WTC11 (cell line): Measurements from ENCODE around the gene GALT. TPM values are rescaled to one million over a fixed set of nuclear protein-coding genes. Genes with fewer than 3 reads are reported as not detected.

Source experiments
- ATAC-seq: fragments of 200-7000 bp; cut with Tn5 transposase; 2 replicates; pipeline ENCODE4 v1.10.0; 2021; ENCODE audit warnings: mild to moderate bottlenecking, moderate library complexity
- CTCF ChIA-PET: fragments of 300-600 bp; sonication (Branson Sonifier 250); formaldehyde crosslinking; loops from one replicate; lab custom pipeline; 2021; ENCODE audit warnings: antibody characterized with exemption; lab: Charles Lee
- POLR2A ChIA-PET: fragments of 350-600 bp; sonication (Branson Sonifier 250); formaldehyde crosslinking; loops from one replicate; lab custom pipeline; 2021; ENCODE audit warnings: antibody characterized with exemption; lab: Charles Lee
- DNase-seq: peaks from one replicate; pipeline ENCODE4 v3.0.0; 2021; ENCODE audit warnings: low spot score
- H3K27ac Mint-ChIP-seq: 2 replicates; pipeline ENCODE4 v1.8.0; 2021; ENCODE audit warnings: mixed read lengths
- H3K27me3 Mint-ChIP-seq: 2 replicates; pipeline ENCODE4 v1.8.0; 2021; ENCODE audit warnings: low read depth, mild to moderate bottlenecking, moderate library complexity, mixed read lengths
- H3K36me3 Mint-ChIP-seq: 2 replicates; pipeline ENCODE4 v1.8.0; 2021; ENCODE audit warnings: mixed read lengths
- H3K4me1 Mint-ChIP-seq: 2 replicates; pipeline ENCODE4 v1.8.0; 2022; ENCODE audit warnings: mixed read lengths
- H3K4me3 Mint-ChIP-seq: 2 replicates; pipeline ENCODE4 v1.8.0; 2021; ENCODE audit warnings: mild to moderate bottlenecking, moderate library complexity, mixed read lengths
- H3K9me3 Mint-ChIP-seq: 2 replicates; pipeline ENCODE4 v1.8.0; 2021; ENCODE audit warnings: mixed read lengths
- AR ChIP-seq: fragments of 250-450 bp; sonication (Bioruptor Pico); IDR thresholded peaks from 2 replicates; pipeline ENCODE4 v1.9.0; 2021; ENCODE audit warnings: mild to moderate bottlenecking
- ATF6 ChIP-seq: sonication (generic); formaldehyde crosslinking; IDR thresholded peaks from 2 replicates; pipeline ENCODE4 v1.8.1; 2023; ENCODE audit warnings: mild to moderate bottlenecking, missing genetic modification reagents
- CBFB ChIP-seq: sonication (generic); formaldehyde crosslinking; IDR thresholded peaks from 2 replicates; pipeline ENCODE4 v1.8.1; 2022; ENCODE audit warnings: mild to moderate bottlenecking, low read depth, missing genetic modification reagents
- CREB1 ChIP-seq: sonication (generic); formaldehyde crosslinking; IDR thresholded peaks from 2 replicates; pipeline ENCODE4 v1.8.0; 2023; ENCODE audit warnings: mild to moderate bottlenecking, missing genetic modification reagents
- CTCF ChIP-seq: fragments of 200-600 bp; IDR thresholded peaks from 2 replicates; pipeline ENCODE4 v1.8.0; 2022; ENCODE audit warnings: antibody characterized with exemption
- ELF4 ChIP-seq: sonication (generic); formaldehyde crosslinking; IDR thresholded peaks from 2 replicates; pipeline ENCODE4 v1.8.1; 2022; ENCODE audit warnings: low read depth, mild to moderate bottlenecking, moderate library complexity, missing genetic modification reagents
- ESRRA ChIP-seq: sonication (generic); formaldehyde crosslinking; IDR thresholded peaks from 2 replicates; pipeline ENCODE4 v1.8.1; 2022; ENCODE audit warnings: mild to moderate bottlenecking, missing genetic modification reagents, borderline replicate concordance
- HMGXB4 ChIP-seq: sonication (generic); formaldehyde crosslinking; IDR thresholded peaks from 2 replicates; pipeline ENCODE4 v1.8.1; 2023; ENCODE audit warnings: mild to moderate bottlenecking, moderate library complexity, missing genetic modification reagents
- MYBL2 ChIP-seq: sonication (generic); formaldehyde crosslinking; IDR thresholded peaks from 2 replicates; pipeline ENCODE4 v1.8.1; 2023; ENCODE audit warnings: mild to moderate bottlenecking, moderate library complexity, missing genetic modification reagents
- NR1H2 ChIP-seq: sonication (generic); formaldehyde crosslinking; IDR thresholded peaks from 2 replicates; pipeline ENCODE4 v1.9.0; 2021; ENCODE audit warnings: mild to moderate bottlenecking, moderate library complexity, missing genetic modification reagents
- NR2C2 ChIP-seq: sonication (generic); formaldehyde crosslinking; IDR thresholded peaks from 2 replicates; pipeline ENCODE4 v1.8.0; 2022; ENCODE audit warnings: mild to moderate bottlenecking, missing genetic modification reagents
- NR3C1 ChIP-seq: sonication (generic); formaldehyde crosslinking; conservative IDR thresholded peaks from 2 replicates; pipeline ENCODE4 v1.8.1; 2023; ENCODE audit warnings: low read depth, mild to moderate bottlenecking, missing genetic modification reagents
- STAT6 ChIP-seq: sonication (generic); formaldehyde crosslinking; conservative IDR thresholded peaks from 2 replicates; pipeline ENCODE4 v1.8.1; 2023; ENCODE audit warnings: mild to moderate bottlenecking, low read depth, missing genetic modification reagents, moderate library complexity
- TEAD1 ChIP-seq: sonication (generic); formaldehyde crosslinking; IDR thresholded peaks from 2 replicates; pipeline ENCODE4 v1.8.0; 2022; ENCODE audit warnings: mild to moderate bottlenecking, missing genetic modification reagents
- ZNF232 ChIP-seq: sonication (generic); formaldehyde crosslinking; IDR thresholded peaks from 2 replicates; pipeline ENCODE4 v1.8.0; 2022; ENCODE audit warnings: mild to moderate bottlenecking, missing genetic modification reagents
- ZNF396 ChIP-seq: fragments of 250-450 bp; sonication (Bioruptor Pico); IDR thresholded peaks from 2 replicates; pipeline ENCODE4 v1.8.0; 2021; ENCODE audit warnings: mild to moderate bottlenecking, moderate library complexity, borderline replicate concordance
- ZNF512 ChIP-seq: sonication (generic); formaldehyde crosslinking; IDR thresholded peaks from 2 replicates; pipeline ENCODE4 v1.8.1; 2022; ENCODE audit warnings: missing genetic modification reagents, borderline replicate concordance
- total RNA-seq: library from RNA; stranded (reverse); gene quantifications from 3 replicates; pipeline ENCODE4 v1.2.3, GENCODE V29; 2021
- TF ChIP-seq, protein P1 (sequence below): sonication (generic); formaldehyde crosslinking; IDR thresholded peaks from 2 replicates; pipeline ENCODE4 v1.8.1; 2023; ENCODE audit warnings: mild to moderate bottlenecking, missing genetic modification reagents
- TF ChIP-seq, protein P2 (sequence below): fragments of 250-450 bp; sonication (Bioruptor Pico); IDR thresholded peaks from 2 replicates; pipeline ENCODE4 v2.1.2; 2022; ENCODE audit warnings: mild to moderate bottlenecking, moderate library complexity

Gene GALT
- total RNA-seq, 1 experiment from 2014 or later, result 39.7 TPM

DNA sequence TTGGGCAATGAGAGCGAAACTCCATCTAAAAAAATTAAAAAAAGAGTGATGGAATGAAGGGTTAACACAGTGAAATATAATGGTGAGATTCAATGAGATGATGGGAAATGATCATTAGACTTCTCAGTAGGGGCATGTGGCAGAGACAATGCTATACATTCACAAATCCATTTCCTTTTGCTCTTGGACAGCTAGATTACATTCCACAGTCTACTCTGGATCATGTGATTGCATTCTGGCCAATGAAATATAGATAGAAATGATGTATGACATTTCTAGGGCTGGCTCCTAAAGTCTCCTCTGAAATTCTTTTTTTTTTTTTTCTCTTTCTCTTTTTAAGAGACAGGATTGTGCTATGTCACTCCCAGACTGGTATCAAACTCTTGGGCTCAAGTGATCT, 3.8 kb upstream of the GALT start:
- Mint-ChIP-seq H3K36me3 (no peaks in the 10 kb centered on the region), H3K9me3 (no peaks in the 10 kb centered on the region), H3K4me1 (peaks cover 40% of the 10 kb centered on the region), H3K4me3 (no peak overlapping the region), H3K27me3 (no peaks in the 10 kb centered on the region), H3K27ac (no peak overlapping the region)
- no peak for ATAC-seq
- TF ChIP-seq ESRRA (CRISPR knock-in tag) (no peak), ZNF512 (no peak), CBFB (CRISPR knock-in tag) (no peak), ZNF396 (CRISPR knock-in tag) (no peak), ATF6 (no peak), MYBL2 (CRISPR knock-in tag) (no peak), ELF4 (CRISPR knock-in tag) (no peak), ZNF232 (no peak), AR (CRISPR knock-in tag) (no peak), CTCF (no peak), NR2C2 (CRISPR knock-in tag) (no peak), CREB1 (CRISPR knock-in tag) (no peak), STAT6 (no peak), NR3C1 (no peak), NR1H2 (CRISPR knock-in tag) (no peak), HMGXB4 (no peak), TEAD1 (CRISPR knock-in tag) (no peak)
- TF ChIP-seq, protein P1, sequence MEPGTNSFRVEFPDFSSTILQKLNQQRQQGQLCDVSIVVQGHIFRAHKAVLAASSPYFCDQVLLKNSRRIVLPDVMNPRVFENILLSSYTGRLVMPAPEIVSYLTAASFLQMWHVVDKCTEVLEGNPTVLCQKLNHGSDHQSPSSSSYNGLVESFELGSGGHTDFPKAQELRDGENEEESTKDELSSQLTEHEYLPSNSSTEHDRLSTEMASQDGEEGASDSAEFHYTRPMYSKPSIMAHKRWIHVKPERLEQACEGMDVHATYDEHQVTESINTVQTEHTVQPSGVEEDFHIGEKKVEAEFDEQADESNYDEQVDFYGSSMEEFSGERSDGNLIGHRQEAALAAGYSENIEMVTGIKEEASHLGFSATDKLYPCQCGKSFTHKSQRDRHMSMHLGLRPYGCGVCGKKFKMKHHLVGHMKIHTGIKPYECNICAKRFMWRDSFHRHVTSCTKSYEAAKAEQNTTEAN (CRISPR knock-in tag), result no peak
- TF ChIP-seq, protein P2, sequence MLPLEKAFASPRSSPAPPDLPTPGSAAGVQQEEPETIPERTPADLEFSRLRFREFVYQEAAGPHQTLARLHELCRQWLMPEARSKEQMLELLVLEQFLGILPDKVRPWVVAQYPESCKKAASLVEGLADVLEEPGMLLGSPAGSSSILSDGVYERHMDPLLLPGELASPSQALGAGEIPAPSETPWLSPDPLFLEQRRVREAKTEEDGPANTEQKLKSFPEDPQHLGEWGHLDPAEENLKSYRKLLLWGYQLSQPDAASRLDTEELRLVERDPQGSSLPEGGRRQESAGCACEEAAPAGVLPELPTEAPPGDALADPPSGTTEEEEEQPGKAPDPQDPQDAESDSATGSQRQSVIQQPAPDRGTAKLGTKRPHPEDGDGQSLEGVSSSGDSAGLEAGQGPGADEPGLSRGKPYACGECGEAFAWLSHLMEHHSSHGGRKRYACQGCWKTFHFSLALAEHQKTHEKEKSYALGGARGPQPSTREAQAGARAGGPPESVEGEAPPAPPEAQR (CRISPR knock-in tag), result no peak
- POLR2A ChIA-PET, result interaction anchor here (0.5 to 1.3 kb wide), 2 partner anchors 9 to 480 kb away, joined by 4 to 6 read pairs; no protein-coding TSS in a partner anchor
- CTCF ChIA-PET, result interaction anchor here (0.6 to 3.2 kb wide), 4 partner anchors 9 to 59 kb away, joined by 3 to 19 read pairs (median 6); no protein-coding TSS in a partner anchor
- no peak for DNase-seq
